SK-N-SH (cell line): ENCODE data around the gene ADCY10. TPM values are rescaled to one million over a fixed set of nuclear protein-coding genes. Genes with fewer than 3 reads are reported as not detected.

Source experiments
- CTCF ChIA-PET: fragments of 300-600, 350-600 bp; formaldehyde crosslinking; extraction: SDS; loops from one replicate; lab custom pipeline; 2021; lab: Yijun Ruan, JAX
- POLR2A ChIA-PET: fragments of 350-600 bp; sonication (Branson Sonifier 250); formaldehyde crosslinking; extraction: SDS; loops from one replicate; lab custom pipeline; 2020; ENCODE audit warnings: antibody characterized with exemption, inconsistent platforms; lab: Yijun Ruan, JAX
- DNase-seq: peaks from one replicate; pipeline ENCODE4 v3.0.0; 2012
- H2AFZ ChIP-seq: fragments of 200-600 bp; sonication (generic); 2 replicates; pipeline ENCODE4 v1.8.1; 2016; ENCODE audit warnings: antibody characterized with exemption, mild to moderate bottlenecking, low read depth
- H3F3A ChIP-seq: fragments of 200-600 bp; sonication (generic); replicated peaks from 2 replicates; pipeline ENCODE3; 2016; ENCODE audit warnings: antibody characterized with exemption, mild to moderate bottlenecking; ENCODE audit not compliant: insufficient read depth
- H3K27ac ChIP-seq, 2 experiments: fragments of 200-500 bp in 1 of 2; fragments of 200-600 bp in 1 of 2; sonication (Bioruptor generic) in 1 of 2; sonication (generic), shearing (Covaris generic) in 1 of 2; 2 replicates each; pipeline versions ENCODE4 v1.5.1 to v1.6.1; 2014 to 2016; ENCODE audit warnings: low read depth in 2 of 2, inconsistent platforms in 1 of 2, low read length in 1 of 2, mild to moderate bottlenecking in 1 of 2, mixed read lengths in 1 of 2
- H3K27me3 ChIP-seq: fragments of 200-600 bp; sonication (generic), shearing (Covaris generic); 2 replicates; pipeline ENCODE4 v1.6.1; 2016; ENCODE audit warnings: mixed run types; ENCODE audit not compliant: insufficient read depth
- H3K36me3 ChIP-seq, 2 experiments: fragments of 200-500 bp in 1 of 2; fragments of 200-600 bp in 1 of 2; sonication (Bioruptor generic) in 1 of 2; sonication (generic) in 1 of 2; replicated peaks in 1 of 2; 2 replicates each; pipeline versions ENCODE3 to v1.5.1; 2014 to 2016; ENCODE audit warnings: low read length in 1 of 2, mild to moderate bottlenecking in 1 of 2; ENCODE audit not compliant: insufficient read depth in 2 of 2, control insufficient read depth in 1 of 2
- H3K4me1 ChIP-seq, 2 experiments: fragments of 200-500 bp in 1 of 2; fragments of 200-600 bp in 1 of 2; sonication (Bioruptor generic) in 1 of 2; sonication (generic), shearing (Covaris generic) in 1 of 2; 2 replicates each; pipeline versions ENCODE4 v1.5.1 to v1.6.1; 2014 to 2016; ENCODE audit warnings: low read depth in 1 of 2, low read length in 1 of 2, mixed run types in 1 of 2; ENCODE audit not compliant: insufficient read depth in 2 of 2, control insufficient read depth in 1 of 2
- H3K4me2 ChIP-seq: fragments of 200-600 bp; sonication (generic), shearing (Covaris generic); 2 replicates; pipeline ENCODE4 v1.6.1; 2017; ENCODE audit warnings: mixed run types
- H3K4me3 ChIP-seq, 2 experiments: fragments of 200-500 bp in 1 of 2; fragments of 200-600 bp in 1 of 2; sonication (Bioruptor generic) in 1 of 2; sonication (generic), shearing (Covaris generic) in 1 of 2; 2 replicates each; pipeline versions ENCODE4 v1.5.1 to v1.8.1; 2014 to 2016; ENCODE audit warnings: low read depth in 2 of 2, inconsistent platforms in 1 of 2, low read length in 1 of 2, mild to moderate bottlenecking in 1 of 2, mixed read lengths in 1 of 2, moderate library complexity in 1 of 2
- H3K79me2 ChIP-seq: fragments of 200-600 bp; sonication (generic); 2 replicates; pipeline ENCODE4 v1.8.1; 2017; ENCODE audit warnings: mild to moderate bottlenecking; ENCODE audit not compliant: insufficient read depth
- H3K9ac ChIP-seq: fragments of 200-600 bp; sonication (generic); 2 replicates; pipeline ENCODE4 v1.6.1; 2017; ENCODE audit warnings: mixed run types
- H3K9me2 ChIP-seq: fragments of 200-600 bp; sonication (generic); 2 replicates; pipeline ENCODE4 v1.6.1; 2017; ENCODE audit warnings: mixed run types
- H3K9me3 ChIP-seq: fragments of 200-600 bp; sonication (generic); 2 replicates; pipeline ENCODE4 v1.6.1; 2017; ENCODE audit warnings: mixed run types, mild to moderate bottlenecking, moderate library complexity
- H4K20me1 ChIP-seq: fragments of 200-600 bp; sonication (generic); 2 replicates; pipeline ENCODE4 v1.6.1; 2017; ENCODE audit warnings: mild to moderate bottlenecking, mixed run types; ENCODE audit not compliant: insufficient read depth
- CHD2 ChIP-seq: fragments of 150-350 bp; IDR thresholded peaks from 2 replicates; pipeline ENCODE4 v1.6.1; 2018; ENCODE audit warnings: low read length; ENCODE audit not compliant: partially characterized antibody
- EP300 ChIP-seq, 2 experiments: IDR thresholded peaks; 2 replicates each; pipeline versions ENCODE4 v1.4.0 to v1.6.1; 2012; ENCODE audit warnings: borderline replicate concordance in 1 of 2, low read depth in 1 of 2, low read length in 1 of 2
- EZH2phosphoT487 ChIP-seq: fragments of 200-600 bp; sonication (generic); IDR thresholded peaks from 2 replicates; pipeline ENCODE4 v1.6.1; 2017; ENCODE audit warnings: low read depth, mixed run types, mild to moderate bottlenecking, antibody characterized with exemption, moderate library complexity, borderline replicate concordance
- FOXJ3 ChIP-seq: sonication (generic); formaldehyde crosslinking; IDR thresholded peaks from 2 replicates; pipeline ENCODE4 v1.5.1; 2020; ENCODE audit warnings: mild to moderate bottlenecking, missing genetic modification reagents
- GABPA ChIP-seq: IDR thresholded peaks from 2 replicates; pipeline ENCODE4 v1.4.0; 2012; ENCODE audit warnings: low read depth, mild to moderate bottlenecking
- GATA2 ChIP-seq: sonication (generic); formaldehyde crosslinking; IDR thresholded peaks from 2 replicates; pipeline ENCODE4 v1.5.0; 2020; ENCODE audit warnings: mild to moderate bottlenecking, missing genetic modification reagents
- IRF3 ChIP-seq: fragments of 150-350 bp; IDR thresholded peaks from 2 replicates; pipeline ENCODE4 v1.6.1; 2016; ENCODE audit warnings: mild to moderate bottlenecking, low read depth, low read length
- MAX ChIP-seq: IDR thresholded peaks from 2 replicates; pipeline ENCODE4 v1.4.0; 2012; ENCODE audit warnings: low read depth
- MXI1 ChIP-seq: IDR thresholded peaks from 2 replicates; pipeline ENCODE4 v1.6.1; 2012; ENCODE audit warnings: mild to moderate bottlenecking, low read depth, low read length, improper control_type of control experiment
- NFIC ChIP-seq: IDR thresholded peaks from 2 replicates; pipeline ENCODE4 v1.4.0; 2012; ENCODE audit warnings: borderline replicate concordance
- PBX3 ChIP-seq: IDR thresholded peaks from 2 replicates; pipeline ENCODE4; 2012
- POLR2AphosphoS5 ChIP-seq: IDR thresholded peaks from 2 replicates; pipeline ENCODE4 v1.6.1; 2012; ENCODE audit warnings: low read depth, low read length
- RAD21 ChIP-seq: IDR thresholded peaks from 2 replicates; pipeline ENCODE4 v1.6.1; 2012; ENCODE audit warnings: mild to moderate bottlenecking, low read length
- RCOR1 ChIP-seq: fragments of 150-350 bp; IDR thresholded peaks from 2 replicates; pipeline ENCODE4 v1.6.1; 2017; ENCODE audit warnings: antibody characterized with exemption, low read length
- SMC3 ChIP-seq: IDR thresholded peaks from 2 replicates; pipeline ENCODE4 v1.6.1; 2012; ENCODE audit warnings: low read depth, low read length, improper control_type of control experiment
- TAF1 ChIP-seq: IDR thresholded peaks from 2 replicates; pipeline ENCODE4 v1.6.1; 2012; ENCODE audit warnings: low read depth, mild to moderate bottlenecking, low read length, moderate library complexity, borderline replicate concordance
- TCF12 ChIP-seq: IDR thresholded peaks from 2 replicates; pipeline ENCODE4 v1.4.0; 2012
- USF1 ChIP-seq: IDR thresholded peaks from 2 replicates; pipeline ENCODE4 v1.4.0; 2012; ENCODE audit warnings: low read depth, borderline replicate concordance
- YY1 ChIP-seq: IDR thresholded peaks from 2 replicates; pipeline ENCODE4 v1.4.0; 2012; ENCODE audit warnings: low read depth, mild to moderate bottlenecking
- ZBTB33 ChIP-seq: IDR thresholded peaks from 2 replicates; pipeline ENCODE4 v1.4.0; 2012; ENCODE audit warnings: low read depth, borderline replicate concordance
- WGBS: methylation state at CpG from one replicate; pipeline ENCODE4 v1.1.6; 2017; ENCODE audit warnings: low lambda C conversion rate; 5-methylcytosine and 5-hydroxymethylcytosine counted together
- polyA plus RNA-seq, 3 experiments: library from polyadenylated mRNA; depleted of rRNA; stranded (reverse); fragments of >200 nt; gene quantifications; 2 replicates each; pipeline ENCODE4 v1.2.3, GENCODE V29; 2012

The ADCY10 gene
- polyA plus RNA-seq, 1 of the 3 experiments (the other 2 are of a cell fraction) = 0.10 TPM

- no peaks in the 10 kb centered on the region for H3K27me3 ChIP-seq
- no peak overlapping the region for H3K4me3 ChIP-seq
- H2AFZ ChIP-seq = no peak overlapping the region
- POLR2A ChIA-PET = no interaction called here
- no peaks in the 10 kb centered on the region for H3K9me2 ChIP-seq
- H3K4me1 ChIP-seq = peaks cover 0 to 6% of the 10 kb centered on the region in 2 experiments; a peak in 1 of 4 replicates
- peaks cover 3% of the 10 kb centered on the region; the same call in 1 of the 2 replicates for H3K79me2 ChIP-seq
- no peak overlapping the region for H3K27ac ChIP-seq
- H3K36me3 ChIP-seq = no peaks in the 10 kb centered on the region
- CTCF ChIA-PET = interaction anchor here (0.9 kb wide), 1 partner anchor 10 kb away, joined by 4 read pairs; no protein-coding TSS in a partner anchor
- H4K20me1 ChIP-seq = no peaks in the 10 kb centered on the region
- no peak overlapping the region for H3K9ac ChIP-seq
- DNase-seq = no peak
- 94% methylated on average over 4 of the region's 4 CpGs for WGBS
- peaks cover 9% of the 10 kb centered on the region for H3F3A ChIP-seq
- no peak overlapping the region for H3K4me2 ChIP-seq
- TF ChIP-seq CHD2 (no peak), GABPA (no peak), YY1 (no peak), TCF12 (no peak), EP300 (IDR thresholded peaks at IDR 0.05; ENCODE audit: borderline replicate concordance in 1 of 2, low read depth in 1 of 2, low read length in 1 of 2) (no peak), MXI1 (no peak), MAX (no peak), RCOR1 (no peak), FOXJ3 (CRISPR knock-in tag) (no peak), IRF3 (no peak), POLR2AphosphoS5 (no peak)
- H3K9me3 ChIP-seq = no peaks in the 10 kb centered on the region
These were observed 87.8 kb downstream of the ADCY10 start for GRCh38 chr1:167826127-167826526.

- H3K4me1 ChIP-seq = peaks cover 0 to 9% of the 10 kb centered on the region in 2 experiments; a peak in 1 of 4 replicates
- no peak overlapping the region for H2AFZ ChIP-seq
- ChIA-PET POLR2A (no interaction called here), CTCF (no interaction called here)
- WGBS = 68% methylated on average over 4 of the region's 4 CpGs
- no peak for DNase-seq
- H3K9me2 ChIP-seq = no peaks in the 10 kb centered on the region
- peaks cover 14% of the 10 kb centered on the region for H3F3A ChIP-seq
- H4K20me1 ChIP-seq = no peaks in the 10 kb centered on the region
- H3K36me3 ChIP-seq = no peaks in the 10 kb centered on the region
- no peak overlapping the region for H3K27ac ChIP-seq
- no peak overlapping the region for H3K4me3 ChIP-seq
- H3K9ac ChIP-seq = no peak overlapping the region
- no peak overlapping the region for H3K4me2 ChIP-seq
- no peaks in the 10 kb centered on the region for H3K27me3 ChIP-seq
- peaks cover 6% of the 10 kb centered on the region; the same call in 1 of the 2 replicates for H3K79me2 ChIP-seq
- H3K9me3 ChIP-seq = no peaks in the 10 kb centered on the region
- TF ChIP-seq EP300 (IDR thresholded peaks at IDR 0.05; ENCODE audit: borderline replicate concordance in 1 of 2, low read depth in 1 of 2, low read length in 1 of 2) = no peak
- TF ChIP-seq ZBTB33 = no peak
- no peak for TF ChIP-seq GABPA
- TF ChIP-seq PBX3 = no peak
- no peak for TF ChIP-seq RAD21
- TF ChIP-seq SMC3 = no peak
- TF ChIP-seq TAF1 = no peak
- no peak for TF ChIP-seq TCF12
- TF ChIP-seq IRF3 = no peak
- TF ChIP-seq FOXJ3 (CRISPR knock-in tag) = no peak
- no peak for TF ChIP-seq GATA2 (CRISPR knock-in tag)
- no peak for TF ChIP-seq EZH2phosphoT487
- TF ChIP-seq USF1 = no peak
- no peak for TF ChIP-seq YY1
- TF ChIP-seq POLR2AphosphoS5 = no peak
- no peak for TF ChIP-seq NFIC
These were observed 88.4 kb downstream of the ADCY10 start for GRCh38 chr1:167825419-167826079.
